Colonic mucosa (tissue), 4 donors: Measurements from ENCODE around the gene TNRC6B. TPM values are rescaled to one million over a fixed set of nuclear protein-coding genes. Genes with fewer than 3 reads are reported as not detected.

ENCODE experiments used
- DNase-seq: peaks from one replicate; pipeline ENCODE4 v3.0.0-alpha.2; 2020
- H3K27ac ChIP-seq: fragments of 200-600 bp; one replicate; pipeline ENCODE4 v1.8.0; 2021
- H3K27me3 ChIP-seq: fragments of 200-600 bp; one replicate; pipeline ENCODE4 v1.8.0; 2021
- H3K36me3 ChIP-seq: fragments of 200-600 bp; one replicate; pipeline ENCODE4 v1.8.0; 2021
- H3K4me1 ChIP-seq: fragments of 200-600 bp; one replicate; pipeline ENCODE4 v1.8.0; 2021; ENCODE audit warnings: mild to moderate bottlenecking
- H3K4me3 ChIP-seq: fragments of 200-600 bp; one replicate; pipeline ENCODE4 v1.8.0; 2021
- H3K9ac ChIP-seq, 2 donors: one replicate each; pipeline ENCODE4 v1.7.0; 2013; ENCODE audit warnings: control low read depth in 2 of 2, low read depth in 2 of 2, low read length in 2 of 2
- H3K9me3 ChIP-seq: fragments of 200-600 bp; one replicate; pipeline ENCODE4 v1.8.0; 2021
- CTCF ChIP-seq: fragments of 200-600 bp; IDR thresholded peaks from one replicate; pipeline ENCODE4 v1.8.0; 2022; ENCODE audit warnings: antibody characterized with exemption, mild to moderate bottlenecking
- intact Hi-C: fragments of 100-400 bp; cut with DNase I; formaldehyde crosslinking; loops from one replicate; pipeline ENCODE4 v1.14.1; 2022
- total RNA-seq, 2 donors: library from RNA; stranded (reverse); fragmentation: NEBNext Ultra II Directional in 1 of 2; extraction: Animal tissue kit (Norgen Biotek cat#: 25700) in 1 of 2; gene quantifications; one replicate each; pipeline ENCODE4 v1.2.1, GENCODE V29; 2021
- donor health status: healthy.
- donor health status: DM: no; HTN: no; CAD: no.
- donor health status: DM: no; HTN: no; CAD: no.

The TNRC6B gene
- 10 to 100 TPM; 38.7 to 47.4 TPM for total RNA-seq

- H3K4me3 ChIP-seq, result peak within 1 kb of the TSS; percentile 50
- H3K36me3 ChIP-seq, result no peaks in the 10 kb centered on the region
- H3K9me3 ChIP-seq, result no peaks in the 10 kb centered on the region
- TF ChIP-seq CTCF, result no peak
- peaks cover 17% of the 10 kb centered on the region for H3K4me1 ChIP-seq
- H3K27ac ChIP-seq, result peak within 1 kb of the TSS; percentile 82
- DNase-seq, result peak; percentile 92
- intact Hi-C loops, result no loop called here
- H3K27me3 ChIP-seq, result no peaks in the 10 kb centered on the region
- H3K9ac ChIP-seq, result peak within 1 kb of the TSS; percentile 65 to 89
These were observed at the start of gene TNRC6B for GRCh38 chr22:40177738-40178416. Gene TNRC6B (plus strand): TSS chr22:40177925. CDS start chr22:40178136, 211 bp downstream.

GRCh38 chr22:40128989-40129388 is 48.7 kb upstream of the TNRC6B start:
- H3K4me1 ChIP-seq, result no peaks in the 10 kb centered on the region
- no peak overlapping the region for H3K9ac ChIP-seq
- no peak overlapping the region for H3K27ac ChIP-seq
- H3K36me3 ChIP-seq, result no peaks in the 10 kb centered on the region
- no peak for TF ChIP-seq CTCF
- no peak overlapping the region for H3K4me3 ChIP-seq
- H3K9me3 ChIP-seq, result no peaks in the 10 kb centered on the region
- DNase-seq, result no peak
- intact Hi-C loops, result no loop called here
- no peaks in the 10 kb centered on the region for H3K27me3 ChIP-seq

- H3K4me1 ChIP-seq, result no peaks in the 10 kb centered on the region
- intact Hi-C loops, result no loop called here
- DNase-seq, result no peak
- no peak overlapping the region for H3K9ac ChIP-seq
- H3K27me3 ChIP-seq, result no peaks in the 10 kb centered on the region
- no peaks in the 10 kb centered on the region for H3K9me3 ChIP-seq
- no peak for TF ChIP-seq CTCF
- H3K36me3 ChIP-seq, result no peaks in the 10 kb centered on the region
- no peak overlapping the region for H3K4me3 ChIP-seq
- H3K27ac ChIP-seq, result no peak overlapping the region
These were observed 40.6 kb upstream of the TNRC6B start for GRCh38 chr22:40137132-40137531.

- H3K4me1 ChIP-seq, result no peaks in the 10 kb centered on the region
- no peak overlapping the region for H3K27ac ChIP-seq
- DNase-seq, result no peak
- H3K27me3 ChIP-seq, result no peaks in the 10 kb centered on the region
- H3K4me3 ChIP-seq, result no peak overlapping the region
- H3K36me3 ChIP-seq, result no peaks in the 10 kb centered on the region
- no peak for TF ChIP-seq CTCF
- H3K9me3 ChIP-seq, result no peaks in the 10 kb centered on the region
- no peak overlapping the region for H3K9ac ChIP-seq
- intact Hi-C loops, result no loop called here
These were observed 38.9 kb upstream of the TNRC6B start for GRCh38 chr22:40138866-40139265.

GRCh38 chr22:40147388-40148176 is 30.1 kb upstream of the TNRC6B start:
- TF ChIP-seq CTCF, result no peak
- Histone ChIP-seq H3K4me1 (no peaks in the 10 kb centered on the region), H3K9me3 (no peaks in the 10 kb centered on the region), H3K36me3 (no peaks in the 10 kb centered on the region), H3K4me3 (no peak overlapping the region), H3K27me3 (no peaks in the 10 kb centered on the region), H3K27ac (no peak overlapping the region), H3K9ac (no peak overlapping the region)
- intact Hi-C loops, result no loop called here
- DNase-seq, result no peak
